Measurements from ENCODE around the gene CREG2.

DNA sequence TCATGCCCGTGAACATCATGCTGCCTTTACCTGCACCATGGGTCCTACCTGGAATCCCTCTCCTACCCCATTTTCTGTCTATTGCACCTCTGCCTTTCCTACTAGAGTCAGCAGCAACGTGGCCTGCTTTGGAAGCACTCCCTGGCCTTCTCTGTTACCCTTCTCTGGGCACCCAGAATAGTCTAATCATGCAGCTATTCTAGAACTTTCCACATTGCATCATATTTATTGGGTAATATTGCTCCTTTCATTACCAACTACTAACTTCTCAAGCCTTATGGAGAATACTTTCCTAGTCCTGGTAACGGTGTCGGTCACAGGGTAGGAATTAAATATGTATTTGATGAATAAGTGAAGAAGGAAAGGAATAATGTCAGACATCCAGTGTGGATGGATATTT lies 33.3 kb upstream of the CREG2 start:
- TF ChIP-seq, protein P1, sequence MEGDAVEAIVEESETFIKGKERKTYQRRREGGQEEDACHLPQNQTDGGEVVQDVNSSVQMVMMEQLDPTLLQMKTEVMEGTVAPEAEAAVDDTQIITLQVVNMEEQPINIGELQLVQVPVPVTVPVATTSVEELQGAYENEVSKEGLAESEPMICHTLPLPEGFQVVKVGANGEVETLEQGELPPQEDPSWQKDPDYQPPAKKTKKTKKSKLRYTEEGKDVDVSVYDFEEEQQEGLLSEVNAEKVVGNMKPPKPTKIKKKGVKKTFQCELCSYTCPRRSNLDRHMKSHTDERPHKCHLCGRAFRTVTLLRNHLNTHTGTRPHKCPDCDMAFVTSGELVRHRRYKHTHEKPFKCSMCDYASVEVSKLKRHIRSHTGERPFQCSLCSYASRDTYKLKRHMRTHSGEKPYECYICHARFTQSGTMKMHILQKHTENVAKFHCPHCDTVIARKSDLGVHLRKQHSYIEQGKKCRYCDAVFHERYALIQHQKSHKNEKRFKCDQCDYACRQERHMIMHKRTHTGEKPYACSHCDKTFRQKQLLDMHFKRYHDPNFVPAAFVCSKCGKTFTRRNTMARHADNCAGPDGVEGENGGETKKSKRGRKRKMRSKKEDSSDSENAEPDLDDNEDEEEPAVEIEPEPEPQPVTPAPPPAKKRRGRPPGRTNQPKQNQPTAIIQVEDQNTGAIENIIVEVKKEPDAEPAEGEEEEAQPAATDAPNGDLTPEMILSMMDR (IDR thresholded peaks at IDR 0.05; ENCODE audit: low read depth, low read length): no peak
- no peak for TF ChIP-seq POLR2A (IDR thresholded peaks at IDR 0.05; ENCODE audit: extremely low read depth, insufficient read length)

Data from NB4 (cell line).